Panc1 (cell line): Measurements from ENCODE around the gene FBXL5.

Experiments
- POLR2AphosphoS5 ChIP-seq: IDR thresholded peaks from 2 replicates; pipeline ENCODE4 v1.6.1; 2012; ENCODE audit warnings: mild to moderate bottlenecking, low read depth, low read length, moderate library complexity
- SIN3A ChIP-seq: IDR thresholded peaks from 2 replicates; pipeline ENCODE4 v1.6.1; 2012; ENCODE audit warnings: low read depth, mild to moderate bottlenecking, low read length, moderate library complexity, borderline replicate concordance; ENCODE audit not compliant: insufficient read depth
- TCF7L2 ChIP-seq: IDR thresholded peaks from 2 replicates; pipeline ENCODE4 v1.6.1; 2011; ENCODE audit warnings: mild to moderate bottlenecking, low read depth, low read length, inconsistent platforms
- TF ChIP-seq, protein P1 (sequence below): fragments of 450-650 bp; IDR thresholded peaks from 2 replicates; pipeline ENCODE4 v1.5.1; 2017; ENCODE audit warnings: mild to moderate bottlenecking
- TF ChIP-seq, protein P2 (sequence below), 2 experiments: IDR thresholded peaks; 2 replicates each; pipeline ENCODE4 v1.6.1; 2011 to 2012; ENCODE audit warnings: low read depth in 2 of 2, control low read depth in 1 of 2, low read length in 1 of 2, mild to moderate bottlenecking in 1 of 2, moderate library complexity in 1 of 2; ENCODE audit not compliant: insufficient read depth in 1 of 2

DNA sequence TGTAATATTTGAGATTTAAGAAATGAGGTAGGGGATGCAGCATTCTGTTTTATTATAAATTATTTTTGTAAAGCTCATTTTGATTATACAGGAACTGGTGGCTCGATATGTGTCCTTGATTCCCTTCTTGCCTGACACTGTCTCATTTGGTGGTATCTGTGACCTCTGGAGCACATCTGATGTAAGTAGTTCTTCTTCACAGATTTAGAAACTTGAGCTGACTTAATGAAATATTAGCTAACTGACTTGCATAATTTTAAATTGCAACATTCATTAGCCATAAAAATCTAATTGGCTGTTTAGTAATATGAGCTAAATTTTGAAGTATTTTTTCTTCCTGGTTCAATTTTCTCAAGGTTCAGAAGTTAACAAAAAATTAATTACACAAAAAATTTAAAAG, 69.1 kb downstream of the FBXL5 start:
- TF ChIP-seq, protein P1, sequence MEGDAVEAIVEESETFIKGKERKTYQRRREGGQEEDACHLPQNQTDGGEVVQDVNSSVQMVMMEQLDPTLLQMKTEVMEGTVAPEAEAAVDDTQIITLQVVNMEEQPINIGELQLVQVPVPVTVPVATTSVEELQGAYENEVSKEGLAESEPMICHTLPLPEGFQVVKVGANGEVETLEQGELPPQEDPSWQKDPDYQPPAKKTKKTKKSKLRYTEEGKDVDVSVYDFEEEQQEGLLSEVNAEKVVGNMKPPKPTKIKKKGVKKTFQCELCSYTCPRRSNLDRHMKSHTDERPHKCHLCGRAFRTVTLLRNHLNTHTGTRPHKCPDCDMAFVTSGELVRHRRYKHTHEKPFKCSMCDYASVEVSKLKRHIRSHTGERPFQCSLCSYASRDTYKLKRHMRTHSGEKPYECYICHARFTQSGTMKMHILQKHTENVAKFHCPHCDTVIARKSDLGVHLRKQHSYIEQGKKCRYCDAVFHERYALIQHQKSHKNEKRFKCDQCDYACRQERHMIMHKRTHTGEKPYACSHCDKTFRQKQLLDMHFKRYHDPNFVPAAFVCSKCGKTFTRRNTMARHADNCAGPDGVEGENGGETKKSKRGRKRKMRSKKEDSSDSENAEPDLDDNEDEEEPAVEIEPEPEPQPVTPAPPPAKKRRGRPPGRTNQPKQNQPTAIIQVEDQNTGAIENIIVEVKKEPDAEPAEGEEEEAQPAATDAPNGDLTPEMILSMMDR: no peak
- no peak for TF ChIP-seq SIN3A
- no peak for TF ChIP-seq POLR2AphosphoS5
- TF ChIP-seq, protein P2, sequence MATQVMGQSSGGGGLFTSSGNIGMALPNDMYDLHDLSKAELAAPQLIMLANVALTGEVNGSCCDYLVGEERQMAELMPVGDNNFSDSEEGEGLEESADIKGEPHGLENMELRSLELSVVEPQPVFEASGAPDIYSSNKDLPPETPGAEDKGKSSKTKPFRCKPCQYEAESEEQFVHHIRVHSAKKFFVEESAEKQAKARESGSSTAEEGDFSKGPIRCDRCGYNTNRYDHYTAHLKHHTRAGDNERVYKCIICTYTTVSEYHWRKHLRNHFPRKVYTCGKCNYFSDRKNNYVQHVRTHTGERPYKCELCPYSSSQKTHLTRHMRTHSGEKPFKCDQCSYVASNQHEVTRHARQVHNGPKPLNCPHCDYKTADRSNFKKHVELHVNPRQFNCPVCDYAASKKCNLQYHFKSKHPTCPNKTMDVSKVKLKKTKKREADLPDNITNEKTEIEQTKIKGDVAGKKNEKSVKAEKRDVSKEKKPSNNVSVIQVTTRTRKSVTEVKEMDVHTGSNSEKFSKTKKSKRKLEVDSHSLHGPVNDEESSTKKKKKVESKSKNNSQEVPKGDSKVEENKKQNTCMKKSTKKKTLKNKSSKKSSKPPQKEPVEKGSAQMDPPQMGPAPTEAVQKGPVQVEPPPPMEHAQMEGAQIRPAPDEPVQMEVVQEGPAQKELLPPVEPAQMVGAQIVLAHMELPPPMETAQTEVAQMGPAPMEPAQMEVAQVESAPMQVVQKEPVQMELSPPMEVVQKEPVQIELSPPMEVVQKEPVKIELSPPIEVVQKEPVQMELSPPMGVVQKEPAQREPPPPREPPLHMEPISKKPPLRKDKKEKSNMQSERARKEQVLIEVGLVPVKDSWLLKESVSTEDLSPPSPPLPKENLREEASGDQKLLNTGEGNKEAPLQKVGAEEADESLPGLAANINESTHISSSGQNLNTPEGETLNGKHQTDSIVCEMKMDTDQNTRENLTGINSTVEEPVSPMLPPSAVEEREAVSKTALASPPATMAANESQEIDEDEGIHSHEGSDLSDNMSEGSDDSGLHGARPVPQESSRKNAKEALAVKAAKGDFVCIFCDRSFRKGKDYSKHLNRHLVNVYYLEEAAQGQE (IDR thresholded peaks at IDR 0.05; ENCODE audit: insufficient read depth in 1 of 2, low read depth in 2 of 2, low read length in 1 of 2): no peak
- no peak for TF ChIP-seq TCF7L2
